SK-N-SH (cell line): ENCODE measurements around the gene NSMCE1.

Source experiments
- ELF1 ChIP-seq: IDR thresholded peaks from 2 replicates; pipeline ENCODE4 v1.4.0; 2012
- EP300 ChIP-seq, 2 experiments: IDR thresholded peaks; 2 replicates each; pipeline versions ENCODE4 v1.4.0 to v1.6.1; 2012; ENCODE audit warnings: borderline replicate concordance in 1 of 2, low read depth in 1 of 2, low read length in 1 of 2
- POLR2AphosphoS5 ChIP-seq: IDR thresholded peaks from 2 replicates; pipeline ENCODE4 v1.6.1; 2012; ENCODE audit warnings: low read depth, low read length
- RAD21 ChIP-seq: IDR thresholded peaks from 2 replicates; pipeline ENCODE4 v1.6.1; 2012; ENCODE audit warnings: mild to moderate bottlenecking, low read length
- RFX5 ChIP-seq: IDR thresholded peaks from 2 replicates; pipeline ENCODE4 v1.6.1; 2012; ENCODE audit warnings: mild to moderate bottlenecking, improper control_type of control experiment, low read length
- SMC3 ChIP-seq: IDR thresholded peaks from 2 replicates; pipeline ENCODE4 v1.6.1; 2012; ENCODE audit warnings: low read depth, low read length, improper control_type of control experiment
- TAF1 ChIP-seq: IDR thresholded peaks from 2 replicates; pipeline ENCODE4 v1.6.1; 2012; ENCODE audit warnings: low read depth, mild to moderate bottlenecking, low read length, moderate library complexity, borderline replicate concordance
- YY1 ChIP-seq: IDR thresholded peaks from 2 replicates; pipeline ENCODE4 v1.4.0; 2012; ENCODE audit warnings: low read depth, mild to moderate bottlenecking
- TF ChIP-seq, protein P1 (sequence below): fragments of 200-600 bp; sonication (generic); IDR thresholded peaks from 2 replicates; pipeline ENCODE4 v1.6.1; 2017; ENCODE audit warnings: antibody characterized with exemption, mild to moderate bottlenecking, moderate library complexity
- TF ChIP-seq, protein P2 (sequence below): IDR thresholded peaks from 2 replicates; pipeline ENCODE4 v1.4.0; 2012; ENCODE audit warnings: low read depth
- TF ChIP-seq, protein P3 (sequence below): fragments of 150-350 bp; IDR thresholded peaks from 2 replicates; pipeline ENCODE4 v1.6.1; 2017; ENCODE audit warnings: antibody characterized with exemption, low read length, low read depth, borderline replicate concordance

DNA sequence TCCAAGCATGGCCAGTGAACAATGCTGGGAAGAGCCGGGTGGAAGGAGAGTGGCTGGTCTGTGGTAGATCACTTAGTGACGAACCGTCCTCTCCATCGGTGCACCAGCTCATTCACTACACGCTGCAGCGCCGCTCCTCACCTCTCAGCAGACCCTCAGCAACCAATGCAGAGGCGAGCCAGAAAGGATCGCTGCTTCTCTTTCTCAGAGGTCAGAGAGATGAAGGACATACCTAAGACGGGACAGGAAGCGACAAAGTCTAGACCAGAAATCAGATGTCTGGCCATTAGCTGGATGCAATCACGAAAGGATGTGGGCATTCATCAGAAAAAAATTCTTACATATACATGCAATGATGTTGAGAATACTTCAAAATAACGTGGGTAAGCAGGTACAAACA lies 26.9 kb downstream of the NSMCE1 start:
- TF ChIP-seq, protein P1, sequence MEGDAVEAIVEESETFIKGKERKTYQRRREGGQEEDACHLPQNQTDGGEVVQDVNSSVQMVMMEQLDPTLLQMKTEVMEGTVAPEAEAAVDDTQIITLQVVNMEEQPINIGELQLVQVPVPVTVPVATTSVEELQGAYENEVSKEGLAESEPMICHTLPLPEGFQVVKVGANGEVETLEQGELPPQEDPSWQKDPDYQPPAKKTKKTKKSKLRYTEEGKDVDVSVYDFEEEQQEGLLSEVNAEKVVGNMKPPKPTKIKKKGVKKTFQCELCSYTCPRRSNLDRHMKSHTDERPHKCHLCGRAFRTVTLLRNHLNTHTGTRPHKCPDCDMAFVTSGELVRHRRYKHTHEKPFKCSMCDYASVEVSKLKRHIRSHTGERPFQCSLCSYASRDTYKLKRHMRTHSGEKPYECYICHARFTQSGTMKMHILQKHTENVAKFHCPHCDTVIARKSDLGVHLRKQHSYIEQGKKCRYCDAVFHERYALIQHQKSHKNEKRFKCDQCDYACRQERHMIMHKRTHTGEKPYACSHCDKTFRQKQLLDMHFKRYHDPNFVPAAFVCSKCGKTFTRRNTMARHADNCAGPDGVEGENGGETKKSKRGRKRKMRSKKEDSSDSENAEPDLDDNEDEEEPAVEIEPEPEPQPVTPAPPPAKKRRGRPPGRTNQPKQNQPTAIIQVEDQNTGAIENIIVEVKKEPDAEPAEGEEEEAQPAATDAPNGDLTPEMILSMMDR, result no peak
- no peak for TF ChIP-seq YY1
- TF ChIP-seq, protein P2, sequence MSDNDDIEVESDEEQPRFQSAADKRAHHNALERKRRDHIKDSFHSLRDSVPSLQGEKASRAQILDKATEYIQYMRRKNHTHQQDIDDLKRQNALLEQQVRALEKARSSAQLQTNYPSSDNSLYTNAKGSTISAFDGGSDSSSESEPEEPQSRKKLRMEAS, result no peak
- TF ChIP-seq POLR2AphosphoS5, result no peak
- TF ChIP-seq ELF1, result no peak
- no peak for TF ChIP-seq RAD21
- no peak for TF ChIP-seq SMC3
- no peak for TF ChIP-seq TAF1
- TF ChIP-seq, protein P3, sequence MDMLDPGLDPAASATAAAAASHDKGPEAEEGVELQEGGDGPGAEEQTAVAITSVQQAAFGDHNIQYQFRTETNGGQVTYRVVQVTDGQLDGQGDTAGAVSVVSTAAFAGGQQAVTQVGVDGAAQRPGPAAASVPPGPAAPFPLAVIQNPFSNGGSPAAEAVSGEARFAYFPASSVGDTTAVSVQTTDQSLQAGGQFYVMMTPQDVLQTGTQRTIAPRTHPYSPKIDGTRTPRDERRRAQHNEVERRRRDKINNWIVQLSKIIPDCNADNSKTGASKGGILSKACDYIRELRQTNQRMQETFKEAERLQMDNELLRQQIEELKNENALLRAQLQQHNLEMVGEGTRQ, result no peak
- TF ChIP-seq RFX5, result no peak
- no peak for TF ChIP-seq EP300 (IDR thresholded peaks at IDR 0.05; ENCODE audit: borderline replicate concordance in 1 of 2, low read depth in 1 of 2, low read length in 1 of 2)
